Mononuclear cell (primary cell): ENCODE data around the gene SRF. TPM values are rescaled to one million over a fixed set of nuclear protein-coding genes. Genes with fewer than 3 reads are reported as not detected.

Source experiments
- H3K27me3 ChIP-seq: 2 replicates; pipeline ENCODE4 v1.6.0; 2011; ENCODE audit warnings: low read length, control low read depth; ENCODE audit not compliant: insufficient read depth
- H3K4me1 ChIP-seq: 2 replicates; pipeline ENCODE4 v1.5.1; 2011; ENCODE audit warnings: mild to moderate bottlenecking, low read length, control low read depth; ENCODE audit not compliant: insufficient read depth
- H3K4me3 ChIP-seq: 2 replicates; pipeline ENCODE4 v1.5.1; 2011; ENCODE audit warnings: mild to moderate bottlenecking, low read length, moderate library complexity
- H3K9me3 ChIP-seq: 2 replicates; pipeline ENCODE4 v1.5.1; 2011; ENCODE audit warnings: low read depth, mild to moderate bottlenecking, control low read depth, low read length
- total RNA-seq: library from RNA; depleted of rRNA; stranded (reverse); fragments of >200 nt; gene quantifications from one replicate; pipeline ENCODE4 v1.2.3, GENCODE V29; 2012

SRF gene
- total RNA-seq, 1 donor = 17.0 TPM

DNA sequence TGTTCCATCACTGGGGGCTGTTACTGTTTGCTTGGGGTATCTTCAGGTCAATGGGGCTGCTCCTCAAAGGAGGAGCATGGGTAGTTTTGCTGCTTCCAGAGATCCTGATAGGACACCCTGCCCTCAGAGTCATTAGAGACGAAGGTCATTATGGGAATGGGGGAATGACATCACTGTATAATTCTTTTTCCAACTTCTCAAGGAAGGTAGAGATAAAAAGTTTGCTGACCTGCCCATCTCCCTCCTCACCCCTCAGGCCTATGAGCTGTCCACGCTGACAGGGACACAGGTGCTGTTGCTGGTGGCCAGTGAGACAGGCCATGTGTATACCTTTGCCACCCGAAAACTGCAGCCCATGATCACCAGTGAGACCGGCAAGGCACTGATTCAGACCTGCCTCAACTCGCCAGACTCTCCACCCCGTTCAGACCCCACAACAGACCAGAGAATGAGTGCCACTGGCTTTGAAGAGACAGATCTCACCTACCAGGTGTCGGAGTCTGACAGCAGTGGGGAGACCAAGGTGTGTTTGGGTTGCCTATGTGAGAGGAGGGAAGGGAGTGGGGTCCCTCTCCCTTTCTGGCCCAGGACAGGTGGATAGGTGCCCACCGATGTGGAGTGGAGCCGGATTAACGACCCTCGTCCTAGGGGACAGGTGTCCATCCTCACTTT is 2.7 kb downstream of the SRF start:
- Histone ChIP-seq H3K4me3 (peak overlapping the region; percentile 27), H3K27me3 (no peaks in the 10 kb centered on the region), H3K9me3 (no peaks in the 10 kb centered on the region), H3K4me1 (peaks cover 52% of the 10 kb centered on the region)

- Histone ChIP-seq H3K4me1 (peaks cover 52% of the 10 kb centered on the region), H3K27me3 (no peaks in the 10 kb centered on the region), H3K9me3 (no peaks in the 10 kb centered on the region), H3K4me3 (peak overlapping the region; percentile 27)
Observed at GRCh38 chr6:43174263-43175112, 3.4 kb downstream of the SRF start.

DNA sequence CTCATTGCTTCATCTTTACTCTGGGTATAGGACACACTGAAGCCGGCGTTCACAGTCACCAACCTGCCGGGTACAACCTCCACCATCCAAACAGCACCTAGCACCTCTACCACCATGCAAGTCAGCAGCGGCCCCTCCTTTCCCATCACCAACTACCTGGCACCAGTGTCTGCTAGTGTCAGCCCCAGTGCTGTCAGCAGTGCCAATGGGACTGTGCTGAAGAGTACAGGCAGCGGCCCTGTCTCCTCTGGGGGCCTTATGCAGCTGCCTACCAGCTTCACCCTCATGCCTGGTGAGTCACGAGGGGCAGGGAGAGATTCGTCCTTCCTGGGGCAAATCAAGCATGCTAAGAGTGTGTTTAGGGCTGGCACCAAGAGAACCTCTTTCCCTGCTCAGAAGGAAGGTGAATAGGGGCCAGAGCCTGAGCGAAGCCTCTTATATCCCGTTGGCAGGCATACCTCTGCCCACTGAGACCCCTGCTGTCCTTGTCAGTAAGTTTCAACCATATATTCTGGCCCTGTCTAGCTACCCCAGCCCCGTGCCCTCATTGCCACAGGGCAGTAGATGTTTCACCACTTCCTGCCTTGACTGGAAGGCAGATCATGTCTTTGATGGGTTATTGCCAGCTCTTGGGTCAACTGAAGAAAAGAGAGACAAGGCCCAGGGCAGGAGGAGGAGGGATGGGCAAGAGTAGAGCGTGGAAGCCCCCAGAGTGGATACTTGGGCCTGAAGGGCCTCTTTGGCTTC is 4.8 kb downstream of the SRF start:
- H3K4me1 ChIP-seq = peaks cover 44% of the 10 kb centered on the region
- H3K9me3 ChIP-seq = no peaks in the 10 kb centered on the region
- no peaks in the 10 kb centered on the region for H3K27me3 ChIP-seq
- H3K4me3 ChIP-seq = no peak overlapping the region

- H3K4me1 ChIP-seq = peaks cover 50% of the 10 kb centered on the region
- H3K27me3 ChIP-seq = no peaks in the 10 kb centered on the region
- no peak overlapping the region for H3K4me3 ChIP-seq
- H3K9me3 ChIP-seq = no peaks in the 10 kb centered on the region
Observed at GRCh38 chr6:43176423-43176786, 5.3 kb downstream of the SRF start.

GRCh38 chr6:43178150-43178549 is 7.1 kb downstream of the SRF start:
- Histone ChIP-seq H3K4me3 (no peak overlapping the region), H3K4me1 (peaks cover 55% of the 10 kb centered on the region), H3K9me3 (no peaks in the 10 kb centered on the region), H3K27me3 (no peaks in the 10 kb centered on the region)

- Histone ChIP-seq H3K4me1 (peaks cover 51% of the 10 kb centered on the region), H3K4me3 (no peak overlapping the region), H3K9me3 (no peaks in the 10 kb centered on the region), H3K27me3 (no peaks in the 10 kb centered on the region)
Observed at GRCh38 chr6:43178951-43179830, 8.1 kb downstream of the SRF start.

DNA sequence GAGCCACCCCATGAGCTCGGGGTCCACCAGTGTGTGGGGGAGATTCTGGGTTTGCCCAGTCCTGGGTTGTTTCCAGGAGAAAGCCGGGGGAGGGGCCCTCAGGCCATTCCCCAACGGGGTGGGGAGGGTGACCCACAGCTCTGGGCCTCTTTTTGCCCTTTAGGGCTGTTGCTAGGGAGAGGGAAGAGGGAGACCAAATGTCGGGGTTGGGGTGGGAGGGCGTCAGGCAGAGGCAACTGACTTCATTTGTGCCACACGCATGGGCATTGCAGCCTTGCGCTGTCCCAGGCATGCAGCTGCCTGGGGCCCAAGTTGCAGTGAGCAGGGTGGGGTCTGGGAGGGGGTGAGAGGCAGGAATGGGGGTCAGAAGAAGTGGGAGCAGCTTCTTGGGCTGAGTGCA is 9.0 kb downstream of the SRF start:
- Histone ChIP-seq H3K4me3 (no peak overlapping the region), H3K4me1 (peaks cover 49% of the 10 kb centered on the region), H3K27me3 (no peaks in the 10 kb centered on the region), H3K9me3 (no peaks in the 10 kb centered on the region)

- Histone ChIP-seq H3K4me3 (no peak overlapping the region), H3K4me1 (peaks cover 48% of the 10 kb centered on the region), H3K9me3 (no peaks in the 10 kb centered on the region), H3K27me3 (no peaks in the 10 kb centered on the region)
Observed at GRCh38 chr6:43180985-43181384, 9.9 kb downstream of the SRF start.

- peak overlapping the region; percentile 72 for H3K4me3 ChIP-seq
- H3K9me3 ChIP-seq = no peaks in the 10 kb centered on the region
- no peaks in the 10 kb centered on the region for H3K27me3 ChIP-seq
- H3K4me1 ChIP-seq = peaks cover 45% of the 10 kb centered on the region
Observed at GRCh38 chr6:43181621-43181941, 10.5 kb downstream of the SRF start.

GRCh38 chr6:43181942-43182860 is 11.1 kb downstream of the SRF start, which contains the start of gene CUL9:
Gene CUL9, plus strand, starts transcription at chr6:43182196. Its CDS starts 2,115 bp downstream, at chr6:43184311.
- Histone ChIP-seq H3K9me3 (no peaks in the 10 kb centered on the region), H3K4me3 (peak within 1 kb of the TSS; percentile 72), H3K4me1 (peaks cover 45% of the 10 kb centered on the region), H3K27me3 (no peaks in the 10 kb centered on the region)

- peaks cover 45% of the 10 kb centered on the region for H3K4me1 ChIP-seq
- no peak overlapping the region for H3K4me3 ChIP-seq
- H3K27me3 ChIP-seq = no peaks in the 10 kb centered on the region
- no peaks in the 10 kb centered on the region for H3K9me3 ChIP-seq
Observed at GRCh38 chr6:43183441-43183840, 12.4 kb downstream of the SRF start.

DNA sequence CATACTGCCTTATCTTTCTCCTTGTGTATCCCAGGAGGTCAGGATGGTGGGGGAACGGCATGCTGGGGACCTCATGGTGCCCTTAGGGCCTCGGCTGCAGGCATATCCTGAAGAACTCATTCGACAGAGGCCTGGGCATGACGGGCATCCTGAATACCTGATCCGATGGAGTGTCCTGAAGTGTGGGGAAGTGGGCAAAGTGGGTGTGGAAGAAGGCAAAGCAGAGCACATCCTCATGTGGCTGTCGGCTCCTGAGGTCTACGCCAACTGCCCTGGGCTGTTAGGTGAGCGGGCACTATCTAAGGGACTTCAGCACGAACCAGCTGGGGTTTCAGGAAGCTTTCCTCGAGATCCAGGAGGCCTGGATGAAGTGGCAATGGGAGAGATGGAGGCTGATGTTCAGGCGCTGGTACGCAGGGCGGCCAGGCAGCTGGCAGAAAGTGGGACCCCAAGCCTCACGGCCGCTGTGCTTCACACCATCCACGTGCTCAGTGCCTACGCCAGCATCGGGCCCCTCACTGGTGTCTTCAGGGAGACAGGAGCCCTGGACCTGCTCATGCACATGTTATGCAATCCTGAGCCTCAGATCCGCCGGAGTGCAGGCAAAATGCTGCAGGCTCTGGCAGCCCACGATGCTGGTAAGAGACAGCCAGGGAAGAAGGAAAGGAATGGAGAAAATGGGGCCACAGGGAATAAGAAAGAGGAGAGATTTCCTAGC is 13.4 kb downstream of the SRF start:
- Histone ChIP-seq H3K4me1 (peaks cover 45% of the 10 kb centered on the region), H3K27me3 (no peaks in the 10 kb centered on the region), H3K4me3 (no peak overlapping the region), H3K9me3 (no peaks in the 10 kb centered on the region)

DNA sequence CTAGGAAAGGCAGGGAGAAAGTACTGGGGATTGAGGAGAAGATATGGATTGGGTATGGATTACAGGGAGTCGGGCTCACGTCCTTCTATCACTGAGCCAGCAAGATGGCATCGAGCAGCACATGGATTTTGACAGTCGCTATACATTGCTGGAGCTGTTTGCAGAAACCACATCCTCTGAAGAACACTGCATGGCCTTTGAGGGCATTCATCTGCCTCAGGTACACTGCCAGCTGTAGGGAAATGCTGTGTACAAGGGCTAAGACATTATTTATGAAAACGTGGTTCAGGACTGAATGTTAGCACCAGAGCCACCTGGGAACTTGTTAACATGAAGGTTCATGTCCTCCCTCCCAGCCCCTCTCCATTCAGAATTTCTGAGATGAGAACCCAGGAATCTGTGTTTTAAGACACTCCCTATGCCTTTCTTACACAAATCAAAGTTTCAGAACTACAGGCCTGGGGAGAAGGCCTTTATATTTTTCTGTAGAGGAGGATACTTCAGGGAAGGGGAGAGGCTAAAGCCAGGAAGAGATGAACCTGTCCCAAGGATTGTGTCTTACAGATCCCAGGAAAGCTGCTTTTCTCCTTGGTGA is 14.4 kb downstream of the SRF start:
- Histone ChIP-seq H3K4me1 (peaks cover 45% of the 10 kb centered on the region), H3K4me3 (no peak overlapping the region), H3K9me3 (no peaks in the 10 kb centered on the region)

More for the DNA sequence above, 14.4 kb downstream of the SRF start:
- no peaks in the 10 kb centered on the region for H3K27me3 ChIP-seq
